K562 (cell line): ENCODE measurements around the gene LRRC4B. TPM values are rescaled to one million over a fixed set of nuclear protein-coding genes. Genes with fewer than 3 reads are reported as not detected.

ENCODE experiments used
- ATAC-seq: fragments of 200-7000 bp; cut with Tn5 transposase; 3 replicates; pipeline ENCODE4 v1.9.1; 2020; ENCODE audit warnings: moderate library complexity
- BruUV-seq: library from RNA; stranded (reverse); fragments of 400-500 nt; replicated peaks from 2 replicates; lab custom pipeline; 2021; lab: Mats Ljungman, UMichigan
- CTCF ChIA-PET: fragments of 300-600 bp; formaldehyde crosslinking; extraction: SDS; loops from one replicate; lab custom pipeline; 2021; ENCODE audit warnings: low intra/inter-chr PET ratio; lab: Yijun Ruan, JAX
- POLR2A ChIA-PET: fragments of 300-600, 350-650 bp; sonication (Branson Sonifier 250); formaldehyde crosslinking; extraction: SDS; loops from one replicate; lab custom pipeline; 2021; ENCODE audit warnings: antibody characterized with exemption, inconsistent platforms; lab: Yijun Ruan, JAX
- DNase-seq, 4 experiments: peaks; one replicate each; pipeline versions ENCODE4 v3.0.0 to v3.0.0-alpha.2; 2011 to 2018; ENCODE audit warnings: low spot score in 3 of 4, mixed read lengths in 3 of 4; ENCODE audit errors: extremely low read depth in 1 of 4
- FAIRE-seq: peaks from 2 replicates; lab custom pipeline; 2011; peaks lifted over from hg19 to GRCh38; lab: Jason Lieb, UNC
- H2AFZ ChIP-seq: 2 replicates; pipeline ENCODE4 v1.6.0; 2011; ENCODE audit warnings: low read depth, low read length, control low read depth, inconsistent platforms
- H3K27ac ChIP-seq: fragments of 200-600 bp; 3 replicates; pipeline ENCODE4 v1.8.0; 2011; ENCODE audit warnings: low read depth, mild to moderate bottlenecking, control low read depth, inconsistent platforms, low read length, moderate library complexity, mixed read lengths; ENCODE audit errors: extremely low read depth
- H3K27me3 ChIP-seq, 2 experiments: fragments of 300-600 bp in 1 of 2; 2 replicates in 1 of 2; 3 replicates in 1 of 2; pipeline versions ENCODE4 v1.6.0 to v1.8.0; 2011; ENCODE audit warnings: inconsistent platforms in 2 of 2, low read length in 2 of 2, mild to moderate bottlenecking in 1 of 2, mixed read lengths in 1 of 2, moderate library complexity in 1 of 2; ENCODE audit not compliant: control insufficient read depth in 2 of 2, insufficient read depth in 2 of 2
- H3K36me3 ChIP-seq: fragments of 300-600 bp; 3 replicates; pipeline ENCODE4 v1.8.0; 2011; ENCODE audit warnings: mild to moderate bottlenecking, low read length, inconsistent platforms; ENCODE audit not compliant: control insufficient read depth, insufficient read depth
- H3K4me1 ChIP-seq, 2 experiments: fragments of 200-600 bp in 1 of 2; replicated peaks in 1 of 2; 2 replicates in 1 of 2; 3 replicates in 1 of 2; pipeline versions ENCODE4 v1.5.1 to v1.8.0; 2011; ENCODE audit warnings: inconsistent platforms in 2 of 2, low read length in 2 of 2, mild to moderate bottlenecking in 1 of 2, mixed read lengths in 1 of 2, moderate library complexity in 1 of 2; ENCODE audit not compliant: control insufficient read depth in 2 of 2, insufficient read depth in 2 of 2
- H3K4me2 ChIP-seq: 2 replicates; pipeline ENCODE4 v1.6.1; 2011; ENCODE audit warnings: low read length, control low read depth, inconsistent platforms, mixed read lengths; ENCODE audit not compliant: insufficient read depth
- H3K4me3 ChIP-seq: fragments of 200-600 bp; sonication (generic), shearing (Covaris generic); 2 replicates; pipeline ENCODE4 v1.5.1; 2016; ENCODE audit warnings: control low read depth, inconsistent platforms
- H3K79me2 ChIP-seq: fragments of 200-600 bp; 3 replicates; pipeline ENCODE4 v1.8.0; 2011; ENCODE audit warnings: low read length, inconsistent platforms; ENCODE audit not compliant: control insufficient read depth, insufficient read depth
- H3K9ac ChIP-seq, 2 experiments: 2 replicates each; pipeline versions ENCODE4 v1.6.0 to v1.6.1; 2011; ENCODE audit warnings: low read depth in 2 of 2, low read length in 2 of 2, control low read depth in 1 of 2, inconsistent platforms in 1 of 2, mild to moderate bottlenecking in 1 of 2, mixed read lengths in 1 of 2; ENCODE audit not compliant: insufficient read depth in 1 of 2
- H3K9me1 ChIP-seq: one replicate; pipeline ENCODE4 v1.6.0; 2011; ENCODE audit warnings: inconsistent platforms, mild to moderate bottlenecking, low read length, moderate library complexity; ENCODE audit not compliant: control insufficient read depth, insufficient read depth
- H3K9me3 ChIP-seq: replicated peaks from 2 replicates; pipeline ENCODE4 v1.5.1; 2011; ENCODE audit warnings: low read depth, low read length, inconsistent platforms; ENCODE audit not compliant: control insufficient read depth, insufficient read depth
- H4K20me1 ChIP-seq: replicated peaks from 2 replicates; pipeline ENCODE4 v1.6.1; 2011; ENCODE audit warnings: low read length, inconsistent platforms, mixed read lengths; ENCODE audit not compliant: control insufficient read depth, insufficient read depth
- HDAC1 ChIP-seq, 2 experiments: fragments of 450-650 bp; IDR thresholded peaks; 2 replicates each; pipeline ENCODE4 v1.6.1; 2016 to 2017; ENCODE audit warnings: inconsistent platforms in 1 of 2, mild to moderate bottlenecking in 1 of 2, moderate library complexity in 1 of 2
- HNRNPH1 ChIP-seq: fragments of 200-400 bp; formaldehyde crosslinking; optimal IDR thresholded peaks from 2 replicates; pipeline ENCODE3; 2017; ENCODE audit warnings: low read depth, mild to moderate bottlenecking, low read length, moderate library complexity
- KDM1A ChIP-seq, 2 experiments: fragments of 450-650 bp; IDR thresholded peaks; 2 replicates each; pipeline ENCODE4 v1.6.1; 2016; ENCODE audit warnings: mild to moderate bottlenecking in 2 of 2
- MAFG ChIP-seq: fragments of 450-650 bp; conservative IDR thresholded peaks from 2 replicates; pipeline ENCODE4 v1.6.1; 2016; ENCODE audit warnings: missing genetic modification characterization, missing compliant biosample characterization
- MYC ChIP-seq, 2 experiments: fragments of 250-450 bp in 1 of 2; sonication (Bioruptor Pico) in 1 of 2; IDR thresholded peaks; 2 replicates each; pipeline versions ENCODE4 v1.5.1 to v1.6.1; 2012 to 2021; ENCODE audit warnings: low read depth in 2 of 2, borderline replicate concordance in 1 of 2, improper control_type of control experiment in 1 of 2, low read length in 1 of 2, mild to moderate bottlenecking in 1 of 2, moderate library complexity in 1 of 2
- NCOR1 ChIP-seq: fragments of 450-650 bp; IDR thresholded peaks from 2 replicates; pipeline ENCODE4 v1.6.1; 2016; ENCODE audit warnings: mild to moderate bottlenecking, moderate library complexity
- NFIC ChIP-seq: fragments of 450-650 bp; IDR thresholded peaks from 2 replicates; pipeline ENCODE4 v1.6.1; 2017; ENCODE audit warnings: mild to moderate bottlenecking, inconsistent platforms
- SMARCE1 ChIP-seq: fragments of 450-650 bp; IDR thresholded peaks from 2 replicates; pipeline ENCODE4 v1.7.1; 2016; ENCODE audit warnings: mild to moderate bottlenecking
- SRSF3 ChIP-seq: fragments of 200-400 bp; formaldehyde crosslinking; IDR thresholded peaks from 2 replicates; pipeline ENCODE4 v1.6.1; 2016; ENCODE audit warnings: mild to moderate bottlenecking, low read length, moderate library complexity; ENCODE audit not compliant: insufficient read depth
- THRB ChIP-seq: fragments of 450-650 bp; formaldehyde crosslinking; conservative IDR thresholded peaks from 2 replicates; pipeline ENCODE4 v1.4.0; 2022; ENCODE audit warnings: mild to moderate bottlenecking, missing genetic modification characterization
- ZNF384 ChIP-seq: IDR thresholded peaks from 2 replicates; pipeline ENCODE4 v1.6.1; 2012; ENCODE audit warnings: low read depth, low read length, improper control_type of control experiment
- WGBS: fragments of 100-300 bp; shearing (Covaris generic); methylation state at CpG from one replicate; pipeline ENCODE4 v1.1.6; 2016; ENCODE audit warnings: low coverage, mixed read lengths; ENCODE audit not compliant: insufficient coverage; ENCODE audit errors: missing lambda C conversion rate; 5-methylcytosine and 5-hydroxymethylcytosine counted together
- in situ Hi-C: fragments of 300-500 bp; cut with MboI; formaldehyde crosslinking; loops from 4 replicates; pipeline ENCODE4 v1.15.0; 2018; ENCODE audit warnings: inconsistent platforms, mixed read lengths
- intact Hi-C: fragments of 100-400 bp; cut with micrococcal nuclease; formaldehyde crosslinking; loops from 2 replicates; pipeline ENCODE4 v1.14.2; 2022
- polyA plus RNA-seq, 8 experiments: library from polyadenylated mRNA; depleted of rRNA in 4 of 8; stranded (reverse) in 5 of 8; unstranded in 3 of 8; fragments of >200 nt; fragmentation: Nextera tagmentation in 2 of 8; fragmentation: Illumina TruSeq in 1 of 8; extraction: Ambion mirVana in 2 of 8; extraction: Trizol in 1 of 8; gene quantifications; 2 replicates each; pipeline versions ENCODE4 v1.2.1 to v1.2.3, GENCODE V29; 2011 to 2014; ENCODE audit warnings: inconsistent platforms in 1 of 8, missing spikeins in 1 of 8
- total RNA-seq, 7 experiments: library from RNA; depleted of rRNA in 6 of 7; stranded (reverse); fragments of >200 nt in 6 of 7; fragmentation: Illumina TruSeq in 2 of 7; extraction: Trizol in 2 of 7; gene quantifications; 2 replicates each; pipeline versions ENCODE4 v1.2.1 to v1.2.3, GENCODE V29; 2011 to 2021; ENCODE audit warnings: low replicate concordance in 1 of 7
- TF ChIP-seq, protein P1 (sequence below): fragments of 450-650 bp; formaldehyde crosslinking; IDR thresholded peaks from 2 replicates; pipeline ENCODE4 v1.4.0; 2022; ENCODE audit warnings: mild to moderate bottlenecking, moderate library complexity
- TF ChIP-seq, protein P2 (sequence below): fragments of 250-450 bp; sonication (Bioruptor Pico); IDR thresholded peaks from 2 replicates; pipeline ENCODE4 v1.5.0; 2022; ENCODE audit warnings: mild to moderate bottlenecking
- TF ChIP-seq, protein P3 (sequence below): sonication (generic); formaldehyde crosslinking; IDR thresholded peaks from 2 replicates; pipeline ENCODE4 v1.8.1; 2023; ENCODE audit warnings: mild to moderate bottlenecking, missing genetic modification reagents

Gene LRRC4B
- total and polyA plus RNA-seq, 9 of the 15 experiments (the other 6 are each of a cell fraction or from before 2014, with no cell fraction given): 0.18 to 9.6 (median 2.9) TPM; not detected in 2

GRCh38 chr19:50477751-50478515, 90.3 kb downstream of the LRRC4B start:
- no peak overlapping the region for H3K4me3 ChIP-seq
- peak overlapping the region; percentile 67 to 87; a peak in 3 of 4 replicates for H3K9ac ChIP-seq
- peak overlapping the region; percentile 88; the same call in 1 of the 2 replicates for H3K4me2 ChIP-seq
- no peaks in the 10 kb centered on the region; a peak in 1 of 5 replicates for H3K27me3 ChIP-seq
- no peaks in the 10 kb centered on the region for H3K9me1 ChIP-seq
- peaks cover 25% of the 10 kb centered on the region for H3K79me2 ChIP-seq
- ChIA-PET CTCF (no interaction called here), POLR2A (interaction anchor here (0.6 to 0.9 kb wide), 4 partner anchors 8 to 102 kb away, joined by 3 to 5 read pairs (median 4); partner anchors contain the start of gene NR1H2)
- peaks cover 45% of the 10 kb centered on the region; the same call in 1 of the 3 replicates for H3K36me3 ChIP-seq
- DNase-seq: no peak
- WGBS: 75% methylated on average over 12 of the region's 17 CpGs
- no TSS peak for BruUV-seq
- no peak for ATAC-seq
- in situ Hi-C loops: no loop called here
- no peak overlapping the region for H2AFZ ChIP-seq
- no peaks in the 10 kb centered on the region for H3K9me3 ChIP-seq
- H3K27ac ChIP-seq: no peak overlapping the region
- peak; percentile 61 for FAIRE-seq
- peaks cover 5 to 56% of the 10 kb centered on the region in 2 experiments; a peak in 4 of 5 replicates for H3K4me1 ChIP-seq
- intact Hi-C loops: no loop called here
- H4K20me1 ChIP-seq: peaks cover 7% of the 10 kb centered on the region; the same call in 1 of the 2 replicates
- TF ChIP-seq, protein P1, sequence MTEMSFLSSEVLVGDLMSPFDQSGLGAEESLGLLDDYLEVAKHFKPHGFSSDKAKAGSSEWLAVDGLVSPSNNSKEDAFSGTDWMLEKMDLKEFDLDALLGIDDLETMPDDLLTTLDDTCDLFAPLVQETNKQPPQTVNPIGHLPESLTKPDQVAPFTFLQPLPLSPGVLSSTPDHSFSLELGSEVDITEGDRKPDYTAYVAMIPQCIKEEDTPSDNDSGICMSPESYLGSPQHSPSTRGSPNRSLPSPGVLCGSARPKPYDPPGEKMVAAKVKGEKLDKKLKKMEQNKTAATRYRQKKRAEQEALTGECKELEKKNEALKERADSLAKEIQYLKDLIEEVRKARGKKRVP: no peak
- no peak for TF ChIP-seq NCOR1
- no peak for TF ChIP-seq MYC (IDR thresholded peaks at IDR 0.05; ENCODE audit: low read depth, low read length)
- TF ChIP-seq MYC (CRISPR knock-in tag; IDR thresholded peaks at IDR 0.05; ENCODE audit: borderline replicate concordance, low read depth): no peak
- no peak for TF ChIP-seq HNRNPH1
- TF ChIP-seq, protein P2, sequence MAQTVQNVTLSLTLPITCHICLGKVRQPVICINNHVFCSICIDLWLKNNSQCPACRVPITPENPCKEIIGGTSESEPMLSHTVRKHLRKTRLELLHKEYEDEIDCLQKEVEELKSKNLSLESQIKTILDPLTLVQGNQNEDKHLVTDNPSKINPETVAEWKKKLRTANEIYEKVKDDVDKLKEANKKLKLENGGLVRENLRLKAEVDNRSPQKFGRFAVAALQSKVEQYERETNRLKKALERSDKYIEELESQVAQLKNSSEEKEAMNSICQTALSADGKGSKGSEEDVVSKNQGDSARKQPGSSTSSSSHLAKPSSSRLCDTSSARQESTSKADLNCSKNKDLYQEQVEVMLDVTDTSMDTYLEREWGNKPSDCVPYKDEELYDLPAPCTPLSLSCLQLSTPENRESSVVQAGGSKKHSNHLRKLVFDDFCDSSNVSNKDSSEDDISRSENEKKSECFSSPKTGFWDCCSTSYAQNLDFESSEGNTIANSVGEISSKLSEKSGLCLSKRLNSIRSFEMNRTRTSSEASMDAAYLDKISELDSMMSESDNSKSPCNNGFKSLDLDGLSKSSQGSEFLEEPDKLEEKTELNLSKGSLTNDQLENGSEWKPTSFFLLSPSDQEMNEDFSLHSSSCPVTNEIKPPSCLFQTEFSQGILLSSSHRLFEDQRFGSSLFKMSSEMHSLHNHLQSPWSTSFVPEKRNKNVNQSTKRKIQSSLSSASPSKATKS: no peak
- no peak for TF ChIP-seq THRB (CRISPR knock-in tag)
- TF ChIP-seq KDM1A (IDR thresholded peaks at IDR 0.05): no peak
- no peak for TF ChIP-seq SRSF3
- TF ChIP-seq NFIC: no peak
- TF ChIP-seq SMARCE1: no peak
- no peak for TF ChIP-seq ZNF384
- no peak for TF ChIP-seq MAFG (tag)
- TF ChIP-seq, protein P3, sequence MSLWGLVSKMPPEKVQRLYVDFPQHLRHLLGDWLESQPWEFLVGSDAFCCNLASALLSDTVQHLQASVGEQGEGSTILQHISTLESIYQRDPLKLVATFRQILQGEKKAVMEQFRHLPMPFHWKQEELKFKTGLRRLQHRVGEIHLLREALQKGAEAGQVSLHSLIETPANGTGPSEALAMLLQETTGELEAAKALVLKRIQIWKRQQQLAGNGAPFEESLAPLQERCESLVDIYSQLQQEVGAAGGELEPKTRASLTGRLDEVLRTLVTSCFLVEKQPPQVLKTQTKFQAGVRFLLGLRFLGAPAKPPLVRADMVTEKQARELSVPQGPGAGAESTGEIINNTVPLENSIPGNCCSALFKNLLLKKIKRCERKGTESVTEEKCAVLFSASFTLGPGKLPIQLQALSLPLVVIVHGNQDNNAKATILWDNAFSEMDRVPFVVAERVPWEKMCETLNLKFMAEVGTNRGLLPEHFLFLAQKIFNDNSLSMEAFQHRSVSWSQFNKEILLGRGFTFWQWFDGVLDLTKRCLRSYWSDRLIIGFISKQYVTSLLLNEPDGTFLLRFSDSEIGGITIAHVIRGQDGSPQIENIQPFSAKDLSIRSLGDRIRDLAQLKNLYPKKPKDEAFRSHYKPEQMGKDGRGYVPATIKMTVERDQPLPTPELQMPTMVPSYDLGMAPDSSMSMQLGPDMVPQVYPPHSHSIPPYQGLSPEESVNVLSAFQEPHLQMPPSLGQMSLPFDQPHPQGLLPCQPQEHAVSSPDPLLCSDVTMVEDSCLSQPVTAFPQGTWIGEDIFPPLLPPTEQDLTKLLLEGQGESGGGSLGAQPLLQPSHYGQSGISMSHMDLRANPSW (CRISPR knock-in tag): no peak
- no peak for TF ChIP-seq HDAC1 (IDR thresholded peaks at IDR 0.05)
